HepG2 (cell line): ENCODE data around the gene RPL37A. TPM values are rescaled to one million over a fixed set of nuclear protein-coding genes. Genes with fewer than 3 reads are reported as not detected.

ENCODE experiments used
- AKNA ChIP-seq: sonication (generic); formaldehyde crosslinking; IDR thresholded peaks from 2 replicates; pipeline ENCODE4 v1.4.0; 2020; ENCODE audit warnings: missing genetic modification reagents, borderline replicate concordance
- ATF3 ChIP-seq: sonication (generic); formaldehyde crosslinking; IDR thresholded peaks from 2 replicates; pipeline ENCODE4 v1.4.0; 2020; ENCODE audit warnings: missing genetic modification reagents
- ATF7-NPFF ChIP-seq: sonication (generic); formaldehyde crosslinking; IDR thresholded peaks from 2 replicates; pipeline ENCODE4 v1.8.1; 2023; ENCODE audit warnings: mild to moderate bottlenecking, low read depth, missing genetic modification reagents, moderate library complexity
- BRCA1 ChIP-seq: sonication (generic); formaldehyde crosslinking; IDR thresholded peaks from 2 replicates; pipeline ENCODE4 v1.4.0; 2020; ENCODE audit warnings: missing genetic modification reagents
- GATA4 ChIP-seq: sonication (generic); IDR thresholded peaks from 2 replicates; pipeline ENCODE4 v1.6.1; 2016; ENCODE audit warnings: antibody characterized with exemption, low read depth, borderline replicate concordance
- HCFC1 ChIP-seq: fragments of 150-350 bp; IDR thresholded peaks from 2 replicates; pipeline ENCODE4 v1.6.1; 2014; ENCODE audit warnings: low read depth, low read length
- NFIB ChIP-seq: sonication (generic); formaldehyde crosslinking; IDR thresholded peaks from 2 replicates; pipeline ENCODE4 v1.9.0; 2021; ENCODE audit warnings: missing genetic modification reagents, mild to moderate bottlenecking, borderline replicate concordance
- NFRKB ChIP-seq: fragments of 450-650 bp; IDR thresholded peaks from 2 replicates; pipeline ENCODE4 v1.6.1; 2017
- PHF20 ChIP-seq: sonication (generic); formaldehyde crosslinking; IDR thresholded peaks from 2 replicates; pipeline ENCODE4 v1.5.0; 2020; ENCODE audit warnings: mild to moderate bottlenecking, missing genetic modification reagents
- ZBTB37 ChIP-seq: sonication (generic); formaldehyde crosslinking; IDR thresholded peaks from 2 replicates; pipeline ENCODE4 v1.4.0; 2020; ENCODE audit warnings: mild to moderate bottlenecking, missing genetic modification reagents
- ZFP91 ChIP-seq: sonication (generic); formaldehyde crosslinking; IDR thresholded peaks from 2 replicates; pipeline ENCODE4 v1.9.0; 2022; ENCODE audit warnings: missing genetic modification reagents, mild to moderate bottlenecking, borderline replicate concordance
- ZNF574 ChIP-seq: sonication (generic); formaldehyde crosslinking; IDR thresholded peaks from 2 replicates; pipeline ENCODE4 v1.4.0; 2020; ENCODE audit warnings: missing genetic modification reagents
- ZNF784 ChIP-seq: sonication (generic); formaldehyde crosslinking; IDR thresholded peaks from 2 replicates; pipeline ENCODE4 v1.5.1; 2020; ENCODE audit warnings: missing genetic modification reagents, mild to moderate bottlenecking, borderline replicate concordance
- polyA plus RNA-seq, 8 experiments: library from polyadenylated mRNA; depleted of rRNA in 3 of 8; stranded (reverse) in 7 of 8; unstranded in 1 of 8; fragments of >200 nt; fragmentation: Illumina TruSeq in 4 of 8; extraction: Trizol in 4 of 8; gene quantifications; 2 replicates each; pipeline versions ENCODE4 v1.2.1 to v1.2.3, GENCODE V29; 2011 to 2016; ENCODE audit warnings: low read depth in 4 of 8, missing spikeins in 1 of 8, mixed read lengths in 1 of 8; ENCODE audit not compliant: insufficient read depth in 1 of 8
- total RNA-seq, 5 experiments: library from RNA; depleted of rRNA; stranded (reverse); fragments of >200 nt; fragmentation: Illumina TruSeq; extraction: Trizol; gene quantifications; 2 replicates each; pipeline ENCODE4 v1.2.3, GENCODE V29; 2016; ENCODE audit warnings: low read depth in 1 of 5

The RPL37A gene
- total and polyA plus RNA-seq, 2 of the 13 experiments (the other 11 are each of a cell fraction or from before 2014, with no cell fraction given) = 6,902 to 7,910 TPM

- TF ChIP-seq ZFP91 (CRISPR knock-in tag) (peak; percentile 94), NFRKB (no peak; the same call in 1 of the 2 replicates), HCFC1 (peak; percentile 68), ATF7-NPFF (CRISPR knock-in tag) (peak; percentile 88), BRCA1 (CRISPR knock-in tag) (no peak; the same call in 1 of the 2 replicates), ATF3 (CRISPR knock-in tag) (peak; percentile 70; the same call in 1 of the 2 replicates), ZNF574 (CRISPR knock-in tag) (peak; percentile 99), AKNA (CRISPR knock-in tag) (peak; percentile 97), ZBTB37 (no peak), NFIB (CRISPR knock-in tag) (no peak), GATA4 (peak; percentile 92), PHF20 (peak; percentile 96), ZNF784 (peak; percentile 87; the same call in 1 of the 2 replicates)
These were observed at the start of gene RPL37A (continued) for GRCh38 chr2:216498379-216499352.
